Loucy (cell line): Measurements from ENCODE around the gene C1orf94.

Experiments
- H2AFZ ChIP-seq: fragments of 200-600 bp; sonication (generic); 2 replicates; pipeline ENCODE4 v1.6.0; 2016; ENCODE audit warnings: antibody characterized with exemption, mild to moderate bottlenecking, low read length, moderate library complexity
- H3F3A ChIP-seq: fragments of 200-600 bp; 2 replicates; pipeline ENCODE4 v1.6.0; 2016; ENCODE audit warnings: antibody characterized with exemption, low read depth, mild to moderate bottlenecking
- H3K27me3 ChIP-seq: fragments of 200-600 bp; sonication (generic); 2 replicates; pipeline ENCODE4 v1.6.1; 2014; ENCODE audit warnings: low read length, mild to moderate bottlenecking; ENCODE audit not compliant: insufficient read depth, poor library complexity, severe bottlenecking
- H3K36me3 ChIP-seq: fragments of 200-600 bp; sonication (generic); 2 replicates; pipeline ENCODE4 v1.6.1; 2016; ENCODE audit warnings: low read length; ENCODE audit not compliant: insufficient read depth
- H3K4me1 ChIP-seq: fragments of 200-600 bp; sonication (generic); 2 replicates; pipeline ENCODE4 v1.5.1; 2014; ENCODE audit warnings: low read length, mild to moderate bottlenecking; ENCODE audit not compliant: insufficient read depth, poor library complexity, severe bottlenecking
- H3K4me2 ChIP-seq: fragments of 200-600 bp; sonication (generic); 2 replicates; pipeline ENCODE4 v1.6.0; 2014; ENCODE audit warnings: antibody characterized with exemption, low read length, low read depth, mild to moderate bottlenecking; ENCODE audit not compliant: poor library complexity, severe bottlenecking
- H3K4me3 ChIP-seq: fragments of 200-600 bp; sonication (generic); 2 replicates; pipeline ENCODE4 v1.5.1; 2014; ENCODE audit warnings: low read length, mild to moderate bottlenecking, mixed read lengths; ENCODE audit not compliant: poor library complexity, severe bottlenecking
- H3K79me2 ChIP-seq: fragments of 200-600 bp; sonication (generic); 2 replicates; pipeline ENCODE4 v1.6.1; 2014; ENCODE audit warnings: low read length; ENCODE audit not compliant: insufficient read depth
- H3K9ac ChIP-seq: fragments of 200-600 bp; sonication (generic); 2 replicates; pipeline ENCODE4 v1.6.0; 2014; ENCODE audit warnings: mild to moderate bottlenecking, low read depth, low read length, moderate library complexity; ENCODE audit not compliant: poor library complexity, severe bottlenecking
- H3K9me2 ChIP-seq: fragments of 200-600 bp; sonication (generic); replicated peaks from 2 replicates; pipeline ENCODE4 v1.6.1; 2016; ENCODE audit warnings: low read depth, low read length, mixed read lengths
- H3K9me3 ChIP-seq: fragments of 200-600 bp; sonication (generic); 2 replicates; pipeline ENCODE4 v1.6.1; 2014; ENCODE audit warnings: mild to moderate bottlenecking, antibody characterized with exemption, low read length, low read depth; ENCODE audit not compliant: insufficient read depth
- H4K20me1 ChIP-seq: fragments of 200-600 bp; sonication (generic); 2 replicates; pipeline ENCODE4 v1.6.0; 2014; ENCODE audit warnings: antibody characterized with exemption, low read length, mild to moderate bottlenecking; ENCODE audit not compliant: insufficient read depth, poor library complexity, severe bottlenecking
- CTCF ChIP-seq: fragments of 200-600 bp; sonication (generic); conservative IDR thresholded peaks from 2 replicates; pipeline ENCODE4 v1.5.1; 2014; ENCODE audit warnings: mild to moderate bottlenecking, antibody characterized with exemption, low read length
- EZH2phosphoT487 ChIP-seq: fragments of 200-600 bp; IDR thresholded peaks from 2 replicates; pipeline ENCODE4 v1.6.1; 2018; ENCODE audit warnings: antibody characterized with exemption, mild to moderate bottlenecking, moderate library complexity, borderline replicate concordance

The C1orf94 gene

GRCh38 chr1:34149501-34149900, 27.2 kb upstream of the C1orf94 start:
- H3K9me3 ChIP-seq, result no peaks in the 10 kb centered on the region; the same call in 1 of the 2 replicates
- no peak overlapping the region for H3K4me3 ChIP-seq
- TF ChIP-seq CTCF (no peak), EZH2phosphoT487 (no peak)
- no peaks in the 10 kb centered on the region for H3K9me2 ChIP-seq
- no peak overlapping the region for H3K4me2 ChIP-seq
- H3F3A ChIP-seq, result no peaks in the 10 kb centered on the region
- no peaks in the 10 kb centered on the region for H3K27me3 ChIP-seq
- H3K9ac ChIP-seq, result no peak overlapping the region
- H3K79me2 ChIP-seq, result no peaks in the 10 kb centered on the region
- no peaks in the 10 kb centered on the region for H3K4me1 ChIP-seq
- H2AFZ ChIP-seq, result no peak overlapping the region
- no peaks in the 10 kb centered on the region for H3K36me3 ChIP-seq
- no peaks in the 10 kb centered on the region for H4K20me1 ChIP-seq

- Histone ChIP-seq H2AFZ (no peak overlapping the region), H3K79me2 (no peaks in the 10 kb centered on the region), H3K36me3 (no peaks in the 10 kb centered on the region), H4K20me1 (no peaks in the 10 kb centered on the region), H3K27me3 (no peaks in the 10 kb centered on the region), H3K4me2 (no peak overlapping the region), H3K9ac (no peak overlapping the region), H3F3A (no peaks in the 10 kb centered on the region), H3K4me3 (no peak overlapping the region), H3K9me2 (no peaks in the 10 kb centered on the region), H3K9me3 (no peaks in the 10 kb centered on the region; the same call in 1 of the 2 replicates), H3K4me1 (no peaks in the 10 kb centered on the region)
- no peak for TF ChIP-seq EZH2phosphoT487
- no peak for TF ChIP-seq CTCF
These were observed 23.5 kb upstream of the C1orf94 start for GRCh38 chr1:34153246-34153645.

- no peaks in the 10 kb centered on the region for H3K4me1 ChIP-seq
- H3K9me3 ChIP-seq, result no peaks in the 10 kb centered on the region; the same call in 1 of the 2 replicates
- no peaks in the 10 kb centered on the region for H3K79me2 ChIP-seq
- no peaks in the 10 kb centered on the region for H3F3A ChIP-seq
- TF ChIP-seq EZH2phosphoT487, result no peak
- TF ChIP-seq CTCF, result no peak
- no peaks in the 10 kb centered on the region for H4K20me1 ChIP-seq
- no peaks in the 10 kb centered on the region for H3K36me3 ChIP-seq
- no peak overlapping the region for H3K4me3 ChIP-seq
- H3K27me3 ChIP-seq, result no peaks in the 10 kb centered on the region
- no peak overlapping the region for H2AFZ ChIP-seq
- H3K9ac ChIP-seq, result no peak overlapping the region
- H3K4me2 ChIP-seq, result no peak overlapping the region
- no peaks in the 10 kb centered on the region for H3K9me2 ChIP-seq
These were observed 20.8 kb upstream of the C1orf94 start for GRCh38 chr1:34155860-34156259.
